Measurements from ENCODE around the gene C1QTNF12. TPM values are rescaled to one million over a fixed set of nuclear protein-coding genes. Genes with fewer than 3 reads are reported as not detected.

The C1QTNF12 gene
- total and polyA plus RNA-seq, 2 experiments from 2014 or later, result 2.1 to 3.1 TPM

DNA sequence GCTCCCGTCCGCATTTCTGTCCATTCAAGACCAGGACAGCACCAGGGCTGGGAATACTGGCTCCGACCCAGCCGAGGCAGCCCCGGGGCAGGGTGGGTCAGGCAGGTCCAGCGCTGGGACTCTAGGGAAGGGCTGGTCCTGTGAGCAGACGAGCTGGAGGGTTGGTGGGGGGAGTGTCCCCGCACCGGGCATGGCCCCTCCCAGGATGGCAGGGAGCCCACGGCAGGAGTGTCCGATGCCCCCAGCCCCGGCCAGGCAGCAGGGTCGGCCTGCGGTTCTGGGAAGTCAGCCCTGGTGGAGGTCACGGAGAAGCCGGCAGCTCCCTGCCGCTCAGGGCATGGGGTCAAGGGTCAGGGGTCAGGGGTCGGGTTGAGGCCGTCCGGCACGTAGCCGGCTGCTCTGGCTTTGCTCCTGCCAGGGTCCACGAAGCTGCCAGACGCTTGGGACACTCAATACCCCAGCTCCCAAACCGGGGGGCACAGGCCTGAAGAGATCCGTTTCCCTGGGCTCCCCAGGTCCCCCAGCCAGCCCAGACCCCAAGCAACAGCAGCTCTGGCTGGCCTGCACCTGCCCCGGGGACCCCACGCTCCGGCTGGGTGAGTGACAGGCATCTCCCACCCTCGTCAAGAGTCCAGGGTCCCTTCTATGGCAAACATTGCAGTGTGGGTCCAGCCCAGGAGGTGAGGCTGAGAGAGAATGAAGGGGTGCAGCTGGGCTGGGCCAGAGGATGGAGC is 6.7 kb downstream of the C1QTNF12 start:
- WGBS, 2 experiments (ENCODE audit: low coverage in 1 of 2, low lambda C conversion rate in 2 of 2, missing lambda C conversion rate in 2 of 2), result 22 to 24% methylated on average over 20 to 29 of the region's 30 CpGs
- in situ Hi-C loops (cut with MboI), result no loop called here

GRCh38 chr1:1239227-1239613 is 7.3 kb downstream of the C1QTNF12 start:
- in situ Hi-C loops (cut with MboI), result no loop called here
- H3K36me3 ChIP-seq (ENCODE audit: low read depth), result no peaks in the 10 kb centered on the region
- no peaks in the 10 kb centered on the region for H3K9me2 ChIP-seq (ENCODE audit: insufficient read depth)
- H2AFZ ChIP-seq, result no peak overlapping the region
- TF ChIP-seq EZH2 (IDR thresholded peaks at IDR 0.05; ENCODE audit: insufficient read depth, poor library complexity, severe bottlenecking), result no peak
- TF ChIP-seq EZH2phosphoT487 (IDR thresholded peaks at IDR 0.05; ENCODE audit: insufficient read depth, low read depth), result no peak
- no peaks in the 10 kb centered on the region for H3F3A ChIP-seq (ENCODE audit: insufficient read depth)
- H3K4me3 ChIP-seq, result no peak overlapping the region
- H3K9me3 ChIP-seq (ENCODE audit: low read depth), result no peaks in the 10 kb centered on the region
- no peaks in the 10 kb centered on the region for H4K20me1 ChIP-seq (ENCODE audit: insufficient read depth)
- H3K27me3 ChIP-seq (replicated peaks; ENCODE audit: insufficient read depth), result no peaks in the 10 kb centered on the region
- H3K9ac ChIP-seq, result no peak overlapping the region
- H3K4me1 ChIP-seq (ENCODE audit: insufficient read depth), result no peaks in the 10 kb centered on the region
- H3K79me2 ChIP-seq (ENCODE audit: insufficient read depth), result peaks cover 4% of the 10 kb centered on the region; the same call in 1 of the 2 replicates
- H3K27ac ChIP-seq, result no peak overlapping the region
- 34 to 36% methylated on average over 8 to 15 of the region's 15 CpGs for WGBS, 2 experiments (ENCODE audit: low coverage in 1 of 2, low lambda C conversion rate in 2 of 2, missing lambda C conversion rate in 2 of 2)
- DNase-seq, result no peak
- no peak overlapping the region for H3K4me2 ChIP-seq (ENCODE audit: unreplicated experiment)

More for the DNA sequence above, 6.7 kb downstream of the C1QTNF12 start:
- Histone ChIP-seq H3K9me3 (ENCODE audit: low read depth) (no peaks in the 10 kb centered on the region), H3K9me2 (ENCODE audit: insufficient read depth) (no peaks in the 10 kb centered on the region), H3K27ac (no peak overlapping the region), H4K20me1 (ENCODE audit: insufficient read depth) (no peaks in the 10 kb centered on the region), H2AFZ (no peak overlapping the region), H3K4me2 (ENCODE audit: unreplicated experiment) (no peak overlapping the region), H3F3A (ENCODE audit: insufficient read depth) (no peaks in the 10 kb centered on the region), H3K79me2 (ENCODE audit: insufficient read depth) (no peaks in the 10 kb centered on the region), H3K4me3 (no peak overlapping the region), H3K9ac (no peak overlapping the region), H3K4me1 (ENCODE audit: insufficient read depth) (no peaks in the 10 kb centered on the region), H3K36me3 (ENCODE audit: low read depth) (no peaks in the 10 kb centered on the region), H3K27me3 (replicated peaks; ENCODE audit: insufficient read depth) (no peaks in the 10 kb centered on the region)
- no peak for TF ChIP-seq EZH2phosphoT487 (IDR thresholded peaks at IDR 0.05; ENCODE audit: insufficient read depth, low read depth)
- TF ChIP-seq EZH2 (IDR thresholded peaks at IDR 0.05; ENCODE audit: insufficient read depth, poor library complexity, severe bottlenecking), result no peak
- peak; percentile 30 for DNase-seq

DNA sequence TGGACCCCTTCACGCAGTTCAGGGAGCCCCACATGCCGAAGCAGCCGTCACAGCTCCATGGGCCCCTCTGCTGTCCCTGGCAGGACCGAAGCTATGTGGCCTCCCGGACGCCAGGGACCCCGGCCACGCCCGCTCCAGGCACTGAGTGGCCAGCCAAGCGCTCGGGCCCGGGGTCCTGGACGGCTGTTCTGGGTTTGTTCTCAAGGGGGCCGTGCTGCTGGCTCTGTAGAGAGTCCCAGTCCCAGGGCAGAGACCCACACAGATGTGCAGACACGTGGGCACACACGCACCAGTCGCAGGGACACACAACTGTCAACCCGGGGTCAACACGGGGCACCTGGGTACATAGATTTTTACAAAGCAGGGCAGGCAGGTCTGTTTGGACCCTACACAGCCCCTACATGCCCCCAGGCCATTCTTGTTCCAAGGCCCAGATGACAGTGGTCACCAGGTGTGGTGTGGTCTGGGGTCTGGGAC is 7.8 kb downstream of the C1QTNF12 start:
- no peak overlapping the region for H2AFZ ChIP-seq
- 53 to 54% methylated on average over 18 to 19 of the region's 19 CpGs for WGBS, 2 experiments (ENCODE audit: low coverage in 1 of 2, low lambda C conversion rate in 2 of 2, missing lambda C conversion rate in 2 of 2)

DNA sequence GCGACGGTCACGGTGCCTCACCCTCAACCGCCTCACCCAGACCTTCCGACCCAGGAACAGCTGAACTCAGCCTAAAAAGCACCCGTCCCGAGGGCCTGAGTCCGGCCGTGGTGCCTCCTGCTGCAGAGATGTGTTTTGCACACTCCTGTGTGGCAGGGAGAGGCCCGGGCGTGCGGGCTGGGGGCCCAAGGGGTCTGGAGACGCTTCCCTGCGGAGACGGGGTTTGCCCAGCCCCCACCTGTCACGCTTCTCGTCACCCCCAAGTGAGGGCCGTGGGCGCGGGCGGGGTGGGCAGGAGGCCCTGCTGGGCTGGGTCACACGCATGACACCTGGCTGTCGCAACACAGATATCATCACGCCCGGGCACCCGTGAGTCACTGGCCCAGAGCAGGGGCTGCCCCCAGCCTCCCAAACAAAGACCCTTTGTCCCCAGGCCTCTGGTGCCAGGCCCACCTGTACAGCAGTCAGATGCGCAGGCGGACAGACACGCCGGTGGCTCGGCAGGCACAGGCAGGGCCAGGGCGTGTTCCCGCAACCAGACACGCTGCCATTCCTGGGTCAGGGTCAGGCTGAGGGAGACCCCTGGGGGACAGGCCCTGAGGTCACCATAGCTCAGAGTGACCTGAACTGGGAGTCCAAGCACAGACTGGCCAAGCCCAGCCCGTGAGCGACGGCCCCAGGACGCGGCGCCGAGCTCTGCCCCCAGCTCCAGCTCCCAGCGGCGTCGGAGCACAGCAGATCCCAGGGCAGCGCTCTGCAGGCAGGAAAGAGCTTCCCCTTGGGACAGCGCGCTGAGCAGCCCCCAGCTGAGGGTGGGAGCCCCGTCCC is 8.4 kb downstream of the C1QTNF12 start:
- 67 to 69% methylated on average over 37 to 48 of the region's 48 CpGs for WGBS, 2 experiments (ENCODE audit: low coverage in 1 of 2, low lambda C conversion rate in 2 of 2, missing lambda C conversion rate in 2 of 2)
- Histone ChIP-seq H2AFZ (no peak overlapping the region), H3F3A (ENCODE audit: insufficient read depth) (no peaks in the 10 kb centered on the region), H3K36me3 (ENCODE audit: low read depth) (no peaks in the 10 kb centered on the region), H4K20me1 (ENCODE audit: insufficient read depth) (no peaks in the 10 kb centered on the region), H3K9me3 (ENCODE audit: low read depth) (no peaks in the 10 kb centered on the region), H3K4me3 (no peak overlapping the region), H3K27ac (no peak overlapping the region), H3K4me2 (ENCODE audit: unreplicated experiment) (no peak overlapping the region), H3K4me1 (ENCODE audit: insufficient read depth) (no peaks in the 10 kb centered on the region), H3K79me2 (ENCODE audit: insufficient read depth) (peaks cover 15% of the 10 kb centered on the region), H3K9me2 (ENCODE audit: insufficient read depth) (no peaks in the 10 kb centered on the region), H3K9ac (no peak overlapping the region), H3K27me3 (replicated peaks; ENCODE audit: insufficient read depth) (no peaks in the 10 kb centered on the region)
- no peak for DNase-seq
- in situ Hi-C loops (cut with MboI), result no loop called here
- no peak for TF ChIP-seq EZH2 (IDR thresholded peaks at IDR 0.05; ENCODE audit: insufficient read depth, poor library complexity, severe bottlenecking)
- no peak for TF ChIP-seq EZH2phosphoT487 (IDR thresholded peaks at IDR 0.05; ENCODE audit: insufficient read depth, low read depth)

More for the DNA sequence above, 7.8 kb downstream of the C1QTNF12 start:
- Histone ChIP-seq H3F3A (ENCODE audit: insufficient read depth) (no peaks in the 10 kb centered on the region), H3K9me3 (ENCODE audit: low read depth) (no peaks in the 10 kb centered on the region), H3K79me2 (ENCODE audit: insufficient read depth) (peaks cover 8% of the 10 kb centered on the region), H3K4me3 (no peak overlapping the region), H3K27ac (no peak overlapping the region), H3K27me3 (replicated peaks; ENCODE audit: insufficient read depth) (no peaks in the 10 kb centered on the region), H3K4me1 (ENCODE audit: insufficient read depth) (no peaks in the 10 kb centered on the region), H3K9ac (no peak overlapping the region), H4K20me1 (ENCODE audit: insufficient read depth) (no peaks in the 10 kb centered on the region), H3K36me3 (ENCODE audit: low read depth) (no peaks in the 10 kb centered on the region), H3K4me2 (ENCODE audit: unreplicated experiment) (no peak overlapping the region), H3K9me2 (ENCODE audit: insufficient read depth) (no peaks in the 10 kb centered on the region)
- DNase-seq, result no peak
- in situ Hi-C loops (cut with MboI), result no loop called here
- no peak for TF ChIP-seq EZH2phosphoT487 (IDR thresholded peaks at IDR 0.05; ENCODE audit: insufficient read depth, low read depth)
- no peak for TF ChIP-seq EZH2 (IDR thresholded peaks at IDR 0.05; ENCODE audit: insufficient read depth, poor library complexity, severe bottlenecking)

All from GM23248 (cell line).